HG03095 (cell line): ENCODE results near the gene NCKAP1.
"Not testable (repeated sequence)": the region's sequence is repeated elsewhere in the genome, so short reads cannot be mapped to it uniquely, and the experiment has no call there.

ENCODE experiments used
- ATAC-seq: cut with Tn5 transposase; IDR thresholded peaks from one replicate; pipeline ENCODE4 v1.9.1; 2021; ENCODE audit warnings: moderate library complexity; ENCODE audit not compliant: unreplicated experiment

The NCKAP1 gene

GRCh38 chr2:183037553-183038340, 510 bp downstream of the NCKAP1 start:
- peak; percentile 37 for ATAC-seq

DNA sequence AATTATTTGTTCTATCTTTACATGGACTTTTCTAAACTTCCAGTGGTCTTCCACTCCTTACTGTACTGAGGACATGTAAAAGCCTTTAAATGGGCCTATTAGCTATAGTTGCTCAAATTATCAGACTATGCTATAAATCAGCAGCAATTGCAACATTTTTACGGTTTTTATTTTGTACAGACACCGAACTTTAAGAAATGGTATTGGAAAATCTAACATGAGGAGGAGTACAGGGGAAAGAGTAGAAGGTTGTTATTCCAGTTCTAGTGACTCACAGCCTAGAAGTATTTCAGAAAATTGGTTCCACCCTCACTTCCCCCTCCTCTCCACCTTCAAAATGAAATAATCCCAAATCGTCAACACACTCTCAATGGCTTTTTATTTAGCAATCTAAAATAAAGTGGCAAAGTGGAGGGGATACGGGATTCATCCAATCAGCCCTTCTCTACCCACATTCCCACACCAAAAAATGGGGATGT, 1.1 kb downstream of the NCKAP1 start:
- ATAC-seq = no peak

DNA sequence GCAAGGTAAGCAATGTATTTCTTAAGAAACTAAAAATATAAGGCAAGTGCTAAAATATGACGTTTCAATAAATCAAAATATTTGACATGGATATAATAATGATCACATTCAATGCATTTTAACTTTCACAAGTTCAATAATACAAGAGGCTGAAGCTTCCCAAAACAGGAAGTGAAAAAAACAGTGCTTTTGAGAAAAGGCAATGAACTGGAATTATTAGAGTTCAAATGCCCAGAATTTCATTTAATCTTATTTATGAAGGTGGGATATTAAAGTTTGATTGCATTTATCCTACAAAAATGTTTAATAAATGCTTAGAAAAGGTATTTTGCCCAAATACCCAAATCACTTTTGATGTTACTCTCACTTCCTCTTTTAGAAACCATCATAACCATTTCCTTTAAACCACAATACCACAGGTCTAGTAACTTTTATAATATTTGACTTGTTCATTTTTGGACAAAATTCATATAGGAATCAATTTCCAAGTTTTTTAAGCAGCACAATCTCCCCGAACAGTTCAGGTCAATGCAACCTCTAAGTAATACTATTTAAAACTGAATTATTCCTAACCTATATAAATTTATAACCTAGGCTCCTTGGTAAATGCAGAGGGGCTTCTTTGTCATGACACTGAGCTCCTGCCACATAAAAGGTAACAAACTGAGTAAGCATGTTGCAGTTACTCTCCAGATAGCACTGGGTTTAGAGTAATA, 2.1 kb downstream of the NCKAP1 start:
- peak; percentile 45 for ATAC-seq

DNA sequence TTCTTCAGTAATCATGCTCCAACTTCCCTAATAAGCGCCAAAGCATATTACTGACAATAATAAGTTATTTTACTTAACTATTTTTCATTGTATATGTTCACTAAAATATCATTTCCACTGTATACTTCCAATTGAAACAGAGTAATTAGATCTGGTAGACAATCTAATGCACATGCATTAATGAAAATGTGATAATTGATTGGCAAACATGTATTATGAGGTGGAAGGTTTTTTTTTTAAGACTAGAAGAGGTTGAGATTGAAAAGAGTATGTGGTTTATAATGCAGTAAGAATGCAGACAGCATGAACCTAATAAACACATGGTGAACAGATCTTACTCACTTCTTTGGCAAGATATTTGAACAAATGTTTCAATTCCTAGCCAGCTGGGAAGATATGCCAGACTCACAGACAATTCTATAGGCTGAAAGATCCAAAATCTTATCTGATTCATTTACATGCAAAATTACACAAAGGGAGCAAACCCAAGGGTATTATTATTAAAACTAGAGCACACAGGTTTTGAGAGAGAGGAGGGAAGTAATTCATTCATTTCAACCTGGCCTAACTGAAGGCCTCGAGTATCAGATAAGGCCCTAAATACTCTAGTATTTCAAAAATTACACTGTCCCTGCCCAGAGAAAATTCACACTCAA, 2.8 kb downstream of the NCKAP1 start:
- no peak for ATAC-seq

DNA sequence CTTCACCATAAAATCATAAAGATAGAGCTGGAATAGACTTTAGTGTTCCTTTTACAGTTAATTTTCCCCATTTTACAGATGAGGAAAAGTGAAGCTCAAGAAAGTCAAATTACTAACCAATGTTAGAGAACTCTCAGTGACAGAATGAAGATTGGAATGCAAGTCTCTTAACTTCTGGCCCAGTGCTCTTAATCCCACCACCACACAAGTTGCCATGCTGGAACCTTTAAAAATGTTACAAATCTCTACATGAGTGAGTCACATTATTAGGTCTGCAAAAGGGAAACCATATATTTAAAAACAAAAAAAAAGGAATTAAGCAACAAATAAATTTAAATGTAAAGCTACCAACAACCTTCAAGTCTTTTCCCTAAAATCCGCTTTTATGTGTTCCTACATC, 3.5 kb downstream of the NCKAP1 start:
- no peak for ATAC-seq

DNA sequence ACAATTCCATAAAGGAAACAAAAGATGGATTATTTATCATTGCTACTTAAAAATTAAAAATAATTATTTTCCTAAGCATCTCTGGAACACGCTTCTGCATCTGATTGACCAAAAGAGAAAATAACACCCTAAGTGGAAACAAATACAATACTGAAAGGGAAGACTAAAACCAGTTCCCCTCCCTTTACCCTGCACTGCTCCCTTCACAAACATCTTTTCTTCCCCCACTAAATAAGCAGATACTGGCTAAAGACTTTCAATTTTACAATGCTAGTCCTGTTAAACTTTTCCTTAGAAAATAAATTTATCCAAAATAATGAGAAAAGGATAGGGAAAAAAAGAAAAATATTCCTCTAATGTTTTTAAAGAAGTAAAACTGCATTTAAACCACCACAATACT, 4.3 kb downstream of the NCKAP1 start:
- no peak for ATAC-seq

- no peak for ATAC-seq
Measured at GRCh38 chr2:183031911-183032794, 6.1 kb downstream of the NCKAP1 start.

DNA sequence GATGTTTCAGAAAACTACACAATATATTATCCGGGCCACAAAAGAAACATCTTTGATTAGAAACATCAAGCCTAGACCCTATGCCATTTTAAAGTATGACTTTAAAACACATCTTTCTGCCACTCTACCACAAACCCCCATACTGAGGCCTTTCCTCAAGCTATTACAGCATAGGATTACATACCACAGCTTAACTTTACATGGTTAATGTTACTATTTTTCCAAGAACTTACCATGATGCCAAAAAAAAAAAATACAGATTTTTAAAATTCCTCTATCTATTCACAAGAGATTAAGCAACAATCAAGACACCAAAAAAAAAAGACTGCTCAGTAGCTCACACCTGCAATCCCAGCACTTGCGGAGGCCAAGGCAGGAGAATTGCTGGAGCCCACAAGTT, 9.0 kb downstream of the NCKAP1 start:
- ATAC-seq = no peak

GRCh38 chr2:183028108-183028507, 10.1 kb downstream of the NCKAP1 start:
- ATAC-seq = no peak

DNA sequence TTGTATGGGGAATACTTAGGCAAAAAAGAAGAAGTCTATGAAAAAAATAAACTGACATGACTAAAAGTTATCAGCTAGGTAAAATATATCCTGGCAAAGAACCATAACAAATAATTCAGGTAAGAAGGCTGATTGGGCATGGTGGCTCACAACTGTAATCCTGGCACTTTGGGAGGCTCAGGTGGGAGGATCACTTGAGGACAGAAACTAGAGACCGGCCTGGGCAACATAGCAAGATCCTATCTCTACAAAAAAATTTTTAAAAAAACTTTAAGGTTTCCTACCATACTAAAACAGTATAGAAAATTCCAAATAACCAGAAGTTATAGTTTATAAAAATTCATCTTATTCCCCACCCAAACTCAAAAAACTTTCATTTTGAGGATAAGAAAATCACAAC, 10.8 kb downstream of the NCKAP1 start:
- ATAC-seq = no peak

- ATAC-seq = no peak
Measured at GRCh38 chr2:183026424-183026823, 11.8 kb downstream of the NCKAP1 start.

DNA sequence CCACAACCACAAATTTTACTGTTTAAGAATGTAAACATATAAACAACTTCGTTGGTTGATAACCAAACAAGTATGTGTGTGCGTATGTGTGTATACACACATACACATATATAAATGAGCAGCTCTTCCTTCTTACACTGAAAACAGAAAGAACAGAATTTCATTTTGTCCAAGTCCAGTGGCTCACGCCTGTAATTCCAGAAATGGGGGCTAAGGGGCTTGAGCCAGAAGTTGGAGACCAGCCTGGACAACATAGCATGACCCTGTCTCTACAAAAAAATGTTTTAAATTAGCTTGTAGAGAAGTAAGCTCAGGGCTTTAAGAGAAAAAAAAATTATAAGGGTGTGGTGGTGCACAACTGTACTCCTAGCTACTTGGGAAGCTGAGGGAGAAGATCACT, 12.3 kb downstream of the NCKAP1 start:
- ATAC-seq = no peak

- no peak for ATAC-seq
Measured at GRCh38 chr2:183024339-183025095, 13.7 kb downstream of the NCKAP1 start.

DNA sequence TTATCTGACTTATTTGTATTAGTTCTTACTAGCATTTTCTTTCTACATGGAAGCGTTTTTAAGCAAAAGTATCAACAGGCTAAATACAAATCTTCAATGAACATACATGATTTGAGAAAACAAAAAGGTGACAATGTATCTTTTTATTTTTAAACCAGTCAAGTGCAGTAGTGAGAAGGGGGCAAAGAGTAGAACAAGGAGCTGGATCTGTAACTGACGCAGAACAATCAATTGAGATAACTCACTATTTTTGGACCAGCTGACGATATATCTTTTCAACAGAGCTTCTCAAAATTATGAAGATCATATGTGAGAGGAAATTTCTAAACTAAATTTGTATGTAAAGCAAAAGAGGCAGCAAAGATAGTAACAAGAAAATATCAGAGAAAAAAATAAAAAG, 15.5 kb downstream of the NCKAP1 start:
- no peak for ATAC-seq

DNA sequence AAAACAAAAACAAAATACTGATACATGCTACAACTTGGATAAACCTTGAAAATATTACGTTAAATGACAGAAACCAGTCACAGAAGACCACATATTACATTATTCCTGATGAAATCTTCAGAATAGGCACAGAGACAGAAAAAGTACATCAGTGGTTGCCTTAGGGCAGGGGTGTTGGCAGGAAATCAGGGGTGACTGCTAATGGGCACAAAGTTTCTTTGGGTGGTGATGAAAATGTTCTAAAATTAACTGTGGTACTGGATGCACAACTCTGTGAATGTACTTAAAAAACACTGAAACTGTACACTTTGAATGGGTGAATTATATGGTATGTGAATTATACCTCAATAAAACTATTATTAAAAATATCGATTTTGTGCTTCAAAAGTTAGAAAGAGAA, 16.6 kb downstream of the NCKAP1 start:
- ATAC-seq = no peak

DNA sequence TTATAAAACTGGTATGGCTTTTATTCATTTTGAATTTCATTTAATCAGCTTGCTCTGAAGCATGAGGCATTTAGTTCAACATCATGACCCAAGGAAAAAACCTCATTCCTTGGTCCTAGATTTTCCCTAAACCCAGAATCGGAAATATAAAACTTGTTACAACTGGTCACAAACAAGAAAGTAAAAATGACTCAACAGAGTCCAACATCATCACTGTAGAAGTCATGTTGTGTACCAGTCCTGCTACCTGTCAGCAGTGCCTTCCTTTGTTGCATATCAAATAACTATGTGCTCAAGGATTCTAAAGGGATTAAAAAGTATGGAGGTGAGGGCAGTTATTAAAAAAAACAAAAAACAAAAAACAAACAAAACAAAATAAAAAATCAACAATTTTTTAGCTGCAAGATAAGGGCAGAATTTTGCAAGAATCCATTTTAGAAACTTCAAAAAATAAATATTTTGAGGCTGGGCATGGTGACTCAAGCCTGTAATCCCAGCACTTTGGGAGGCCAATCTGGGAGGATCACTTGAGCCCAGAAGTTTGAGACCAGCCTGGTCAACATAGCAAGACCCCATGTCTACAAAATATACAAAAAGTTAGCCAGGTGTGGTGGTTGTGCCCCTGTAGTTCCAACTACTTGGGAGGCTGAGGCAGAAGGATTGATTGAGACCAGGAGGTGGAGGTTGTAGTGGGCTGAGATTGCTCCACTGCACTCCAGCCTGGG, 18.4 kb downstream of the NCKAP1 start:
- no peak for ATAC-seq

GRCh38 chr2:183017845-183018244, 20.4 kb downstream of the NCKAP1 start:
- ATAC-seq = not testable (repeated sequence)

DNA sequence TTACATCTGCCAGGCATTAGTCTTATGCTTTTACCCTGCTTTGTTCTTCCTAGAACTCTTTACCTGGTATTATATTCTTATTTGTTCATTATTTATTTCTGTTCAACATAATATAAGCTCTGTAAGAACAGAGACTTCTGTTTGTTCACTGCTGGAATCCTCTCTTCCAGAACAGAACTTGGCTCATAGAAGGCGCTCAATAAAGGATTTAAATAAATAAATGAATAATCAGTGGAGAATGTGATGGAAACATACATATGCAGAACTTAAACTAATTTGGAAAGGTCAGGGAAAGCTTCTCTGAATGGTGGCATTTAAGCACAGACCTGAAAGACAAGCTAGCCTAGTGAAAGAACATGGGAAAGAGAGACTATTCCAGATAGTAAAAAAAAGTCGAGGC, 24.3 kb downstream of the NCKAP1 start:
- ATAC-seq = no peak

DNA sequence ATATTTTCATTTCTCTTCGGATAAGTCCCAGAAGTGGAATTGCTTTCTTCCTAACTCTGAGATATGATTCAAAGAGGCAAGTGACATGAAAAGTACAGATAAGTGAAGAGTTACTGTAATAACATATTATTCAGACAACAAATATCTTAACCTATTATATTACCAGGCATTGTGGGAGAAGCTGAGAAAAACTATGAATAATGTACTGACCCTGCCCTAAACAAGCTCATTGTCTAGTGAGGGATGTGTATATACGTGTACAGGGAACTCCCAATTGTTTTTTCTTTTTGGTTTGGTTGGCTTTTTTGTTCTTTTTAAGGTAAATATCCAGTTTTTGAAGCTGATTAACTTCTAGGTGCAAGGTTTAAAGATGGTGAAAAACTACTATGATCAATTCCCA, 26.5 kb downstream of the NCKAP1 start:
- no peak for ATAC-seq
